GM18867 (cell line): ENCODE measurements around the gene OR4E2.
"Not testable (repeated sequence)": the region's sequence is repeated elsewhere in the genome, so short reads cannot be mapped to it uniquely, and the experiment has no call there.

Experiments used
- ATAC-seq: cut with Tn5 transposase; IDR thresholded peaks from one replicate; pipeline ENCODE4 v1.9.1; 2021; ENCODE audit warnings: mild to moderate bottlenecking, moderate library complexity; ENCODE audit not compliant: unreplicated experiment

OR4E2 gene

DNA sequence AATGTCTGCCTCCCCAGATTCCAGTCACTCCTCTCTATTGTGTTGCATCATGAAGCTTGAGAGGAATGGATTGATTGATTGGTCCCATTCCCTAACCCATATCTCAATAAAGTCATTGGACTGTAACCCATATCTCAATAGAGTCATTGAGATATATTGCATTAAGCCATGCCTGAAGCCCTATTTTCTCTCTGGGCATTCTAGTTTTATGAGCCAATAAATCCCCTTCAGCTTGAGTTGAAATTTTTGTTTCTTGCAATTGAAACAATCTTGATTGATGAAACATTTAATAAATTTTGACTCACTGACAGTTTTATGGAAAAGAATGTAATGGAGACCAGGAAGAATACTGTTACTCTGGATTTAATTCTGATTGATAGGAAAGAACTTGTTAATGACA, 40.8 kb downstream of the OR4E2 start:
- no peak for ATAC-seq

DNA sequence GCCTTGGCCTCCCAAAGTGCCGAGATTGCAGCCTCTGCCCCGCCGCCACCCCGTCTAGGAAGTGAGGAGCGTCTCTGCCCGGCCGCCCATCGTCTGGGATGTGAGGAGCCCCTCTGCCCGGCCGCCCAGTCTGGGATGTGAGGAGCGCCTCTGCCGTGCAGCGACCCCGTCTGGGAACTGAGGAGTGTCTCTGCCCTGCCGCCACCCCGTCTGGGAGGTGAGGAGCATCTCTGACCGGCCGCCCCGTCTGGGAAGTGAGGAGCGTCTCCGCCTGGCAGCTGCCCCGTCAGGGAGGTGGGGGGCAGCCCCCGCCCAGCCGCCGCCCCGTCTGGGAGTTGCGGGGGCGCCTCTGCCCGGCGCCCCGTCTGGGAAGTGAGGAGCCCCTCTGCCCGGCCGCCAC, 44.0 kb downstream of the OR4E2 start:
- not testable (repeated sequence) for ATAC-seq

DNA sequence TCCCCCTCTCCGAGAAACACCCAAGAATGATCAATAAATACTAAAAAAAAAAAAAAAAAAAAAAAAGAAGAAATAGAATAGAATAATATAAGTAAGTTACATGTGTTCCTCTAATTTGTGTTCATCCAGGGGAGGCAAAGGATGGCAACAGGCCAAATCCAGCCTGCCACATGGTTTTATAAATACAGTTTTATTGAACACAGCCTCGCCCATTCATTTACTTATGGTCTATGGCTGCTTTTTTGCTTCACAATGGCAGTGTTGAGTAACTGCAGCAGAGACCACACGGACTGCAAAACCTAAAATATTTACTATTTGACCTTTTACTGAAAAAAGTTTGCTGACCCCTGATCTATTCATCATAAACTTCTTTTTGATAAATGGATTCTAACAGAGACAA, 44.9 kb downstream of the OR4E2 start:
- ATAC-seq: not testable (repeated sequence)

DNA sequence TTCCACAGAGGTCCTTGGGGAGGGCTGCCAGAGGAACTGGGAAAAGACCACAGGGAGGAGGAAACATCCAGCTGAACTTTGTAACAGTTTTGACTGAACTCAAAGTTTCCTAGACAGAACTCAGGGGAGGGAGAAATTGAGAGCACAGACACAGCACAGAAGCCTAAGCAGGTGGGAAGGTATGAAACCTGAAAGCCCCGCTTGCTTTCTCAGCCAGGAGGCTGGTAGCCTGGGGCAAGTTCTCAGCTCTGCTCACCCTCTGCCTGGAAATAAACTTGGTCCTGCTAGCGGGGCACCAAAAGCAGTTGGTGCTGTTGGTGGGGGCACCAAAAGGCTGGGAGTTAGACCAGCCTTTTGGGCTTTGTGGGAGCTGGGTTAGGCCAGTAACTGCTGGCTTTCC, 45.9 kb downstream of the OR4E2 start:
- ATAC-seq: no peak

DNA sequence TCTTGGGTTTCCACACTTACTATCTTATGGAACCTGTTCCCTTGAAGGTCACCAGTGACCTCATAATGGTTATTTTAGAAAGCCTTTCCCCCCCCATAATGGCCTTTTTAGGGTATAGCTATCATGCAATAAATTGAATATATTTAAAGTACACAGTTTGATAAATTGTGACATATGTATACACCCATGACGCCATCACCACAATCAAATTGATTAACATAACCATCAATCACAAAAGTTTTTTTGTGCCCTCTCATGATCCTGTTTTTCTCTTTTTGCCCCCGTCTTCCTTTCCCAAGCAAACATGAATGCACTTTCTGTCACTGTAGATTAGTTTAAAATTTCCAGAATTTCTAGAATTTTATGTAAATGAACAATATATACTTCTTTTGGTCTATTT, 48.7 kb downstream of the OR4E2 start:
- no peak for ATAC-seq

DNA sequence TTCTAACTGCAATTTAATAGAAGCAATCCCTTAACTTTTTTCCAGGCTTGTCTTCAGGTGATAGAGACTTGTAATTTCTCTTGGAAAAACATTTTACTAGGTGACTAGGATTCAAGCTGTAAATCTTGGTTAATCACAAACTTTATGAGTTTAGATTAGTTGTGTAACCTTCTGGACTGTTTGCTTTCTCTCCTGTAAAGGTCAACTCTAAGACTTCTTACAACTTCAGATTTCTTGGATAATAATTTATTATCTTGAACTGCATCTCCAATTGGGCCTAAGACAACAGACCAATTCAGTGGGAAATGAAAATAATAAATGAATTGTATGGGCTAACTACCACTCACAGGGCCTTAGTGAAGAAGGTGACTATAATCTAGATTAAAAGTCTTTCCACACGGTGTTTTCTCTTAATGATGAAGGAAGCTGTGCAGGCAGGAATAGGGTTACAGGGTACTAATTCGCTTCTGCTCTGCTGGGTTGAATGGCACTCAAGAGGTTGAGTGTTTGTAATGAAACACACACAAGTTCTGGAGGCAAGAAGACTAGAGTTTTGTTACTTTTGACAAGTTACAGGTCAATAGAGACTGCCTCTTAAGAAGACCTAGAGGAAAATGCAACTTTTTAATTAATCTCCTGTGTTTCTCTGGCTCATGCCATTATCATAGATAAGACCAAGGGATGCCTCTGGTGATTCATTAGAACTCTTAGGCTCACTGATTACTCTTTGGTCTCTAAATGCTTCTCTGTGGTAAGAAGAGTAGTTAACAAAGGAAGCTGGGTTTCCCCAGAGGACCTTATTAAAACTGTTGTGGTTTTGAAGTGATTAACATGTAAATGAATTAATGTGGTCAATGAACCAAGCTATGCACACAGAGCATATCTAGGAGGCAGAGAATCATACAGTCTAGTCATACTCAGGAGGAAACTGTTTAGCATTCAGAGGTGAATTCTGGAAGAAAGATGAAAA, 50.0 kb downstream of the OR4E2 start:
- ATAC-seq: peak; percentile 86

DNA sequence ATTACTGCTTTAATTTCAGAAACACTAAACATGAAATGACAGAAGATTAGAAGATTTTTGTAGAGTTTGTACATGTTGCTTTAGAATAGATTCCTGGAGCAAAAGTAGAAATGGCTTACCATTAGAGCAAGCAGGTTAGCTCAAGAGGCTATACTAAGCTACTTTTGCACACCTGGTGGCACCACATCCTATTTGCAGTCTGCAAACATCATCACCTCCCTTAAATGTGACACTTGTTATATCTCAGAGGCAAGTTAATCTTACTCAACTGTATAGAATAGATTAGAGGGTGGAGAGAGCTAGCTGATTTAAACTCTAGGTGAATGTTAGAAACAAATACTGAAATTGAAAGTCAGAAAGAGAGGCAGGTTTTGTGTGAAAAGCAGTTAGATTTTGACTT, 50.7 kb downstream of the OR4E2 start:
- peak; percentile 36 for ATAC-seq

DNA sequence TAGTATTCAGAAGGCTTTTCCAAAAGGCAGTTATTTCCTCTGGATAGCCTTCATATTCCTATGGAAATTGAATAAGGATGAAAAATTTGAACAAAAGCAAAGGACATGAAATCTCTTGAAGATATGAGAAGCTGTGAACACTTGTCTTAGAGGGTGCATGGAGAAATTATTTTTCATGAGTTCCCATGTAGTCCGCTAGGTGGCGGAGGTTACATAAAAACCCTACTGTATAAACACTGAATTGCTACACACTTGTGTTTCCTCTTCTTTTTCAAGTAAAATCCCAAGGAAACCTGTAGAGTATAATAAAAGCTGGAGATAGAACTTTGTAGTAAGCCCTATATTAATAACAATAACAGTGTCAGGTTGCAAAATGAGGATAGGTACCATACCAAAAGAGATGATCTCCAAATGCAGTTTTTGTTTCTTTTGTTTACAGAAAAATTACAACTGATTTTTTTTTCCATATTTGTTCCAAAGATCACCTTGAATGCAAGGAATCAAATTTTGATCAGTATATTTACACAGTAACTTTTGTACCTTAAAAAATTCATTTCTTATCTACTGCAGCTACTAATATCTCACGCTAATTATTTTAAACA, 57.8 kb downstream of the OR4E2 start:
- ATAC-seq: peak; percentile 67

DNA sequence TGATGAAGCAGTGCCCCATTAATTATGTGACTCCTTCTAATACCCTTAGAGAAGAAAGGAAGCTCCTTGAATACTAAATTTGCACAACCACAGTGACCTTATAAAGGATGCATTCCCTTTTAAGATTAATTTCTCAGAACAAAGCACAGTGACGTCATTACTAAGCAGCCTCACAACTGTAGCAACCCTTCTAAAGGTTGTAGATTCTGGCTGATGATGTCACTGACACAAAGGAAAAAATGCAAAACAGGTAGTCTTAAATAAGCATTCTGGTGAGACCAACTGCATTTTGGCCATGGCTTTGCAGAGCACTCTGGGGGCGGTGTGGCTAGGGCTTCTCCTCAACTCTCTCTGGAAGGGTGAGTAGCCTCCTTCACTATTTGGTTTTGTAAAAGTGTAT, 58.4 kb downstream of the OR4E2 start:
- ATAC-seq: no peak

DNA sequence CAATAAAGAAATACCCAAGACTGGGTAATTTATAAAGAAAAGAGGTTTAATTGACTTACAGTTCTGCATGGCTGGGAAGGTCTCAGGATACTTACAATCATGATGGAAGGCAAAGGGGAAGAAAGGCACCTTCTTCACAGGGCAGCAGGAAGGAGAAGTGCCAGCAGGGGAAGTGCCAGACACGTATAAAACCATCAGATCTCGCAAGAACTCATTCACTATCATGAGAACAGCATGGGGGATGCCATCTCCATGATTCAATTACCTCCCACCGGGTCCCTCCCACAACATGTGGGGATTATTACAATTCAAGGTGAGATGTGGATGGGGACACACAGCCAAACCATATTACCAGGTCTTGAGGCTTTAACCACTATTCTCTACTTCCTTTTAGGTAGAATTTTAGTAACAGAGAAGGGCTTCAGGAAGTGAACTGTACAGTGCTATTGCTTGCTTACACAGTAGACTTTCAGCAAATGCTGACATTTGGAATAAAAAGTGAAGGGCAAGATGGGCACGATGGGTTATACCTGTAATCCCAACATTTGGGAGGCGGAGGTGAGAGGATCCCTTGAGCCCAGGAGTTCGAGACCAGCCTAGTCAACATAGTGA, 60.8 kb downstream of the OR4E2 start:
- ATAC-seq: no peak
